Endodermal cell (in vitro differentiated cells): Measurements from ENCODE around the gene CHST2. TPM values are rescaled to one million over a fixed set of nuclear protein-coding genes. Genes with fewer than 3 reads are reported as not detected.

Experiments used
- DNase-seq: peaks from one replicate; pipeline ENCODE4 v3.0.0-alpha.2; 2017
- H3K27ac ChIP-seq: 2 replicates; pipeline ENCODE4 v1.5.1; 2013; ENCODE audit warnings: mild to moderate bottlenecking, low read depth, low read length, moderate library complexity
- H3K27me3 ChIP-seq: 2 replicates; pipeline ENCODE4 v1.6.1; 2013; ENCODE audit warnings: mild to moderate bottlenecking, low read length, moderate library complexity; ENCODE audit not compliant: insufficient read depth, control insufficient read depth, poor library complexity, severe bottlenecking
- H3K36me3 ChIP-seq: 2 replicates; pipeline ENCODE4 v1.7.0; 2013; ENCODE audit warnings: mild to moderate bottlenecking, low read length, moderate library complexity; ENCODE audit not compliant: control insufficient read depth, insufficient read depth
- H3K4me1 ChIP-seq: one replicate; pipeline ENCODE4 v1.7.0; 2013; ENCODE audit warnings: low read length; ENCODE audit not compliant: control insufficient read depth, insufficient read depth
- H3K4me3 ChIP-seq: 2 replicates; pipeline ENCODE4 v1.5.1; 2013; ENCODE audit warnings: mild to moderate bottlenecking, low read length, moderate library complexity
- H3K9ac ChIP-seq: 2 replicates; pipeline ENCODE4 v1.6.1; 2013; ENCODE audit warnings: mild to moderate bottlenecking, low read length, moderate library complexity; ENCODE audit not compliant: poor library complexity, severe bottlenecking; ENCODE audit errors: extremely low read depth
- H3K9me3 ChIP-seq: 2 replicates; pipeline ENCODE4 v1.6.1; 2013; ENCODE audit warnings: mild to moderate bottlenecking, low read length, moderate library complexity; ENCODE audit not compliant: control insufficient read depth
- H3K27ac Mint-ChIP-seq: 2 replicates; pipeline ENCODE4 v1.8.0; 2020; ENCODE audit warnings: mixed read lengths
- H3K27me3 Mint-ChIP-seq: 2 replicates; pipeline ENCODE4 v1.8.0; 2021; ENCODE audit warnings: mild to moderate bottlenecking, mixed read lengths; ENCODE audit not compliant: insufficient read depth
- H3K36me3 Mint-ChIP-seq: 2 replicates; pipeline ENCODE4 v1.8.0; 2020; ENCODE audit warnings: low read depth, mixed read lengths
- H3K4me1 Mint-ChIP-seq: 2 replicates; pipeline ENCODE4 v1.8.0; 2020; ENCODE audit warnings: mixed read lengths
- H3K4me3 Mint-ChIP-seq: 2 replicates; pipeline ENCODE4 v1.8.0; 2020; ENCODE audit warnings: mild to moderate bottlenecking, moderate library complexity, mixed read lengths
- H3K9me3 Mint-ChIP-seq: 2 replicates; pipeline ENCODE4 v1.8.0; 2020; ENCODE audit warnings: mild to moderate bottlenecking, mixed read lengths
- CTCF ChIP-seq: fragments of 200-600 bp; sonication (generic); conservative IDR thresholded peaks from 2 replicates; pipeline ENCODE4 v1.5.0; 2021; ENCODE audit warnings: antibody characterized with exemption, mild to moderate bottlenecking
- WGBS, 2 experiments: methylation state at CpG; one replicate each; pipeline versions ENCODE4 v1.1.5 to v1.1.7; 2013; ENCODE audit warnings: missing lambda C conversion rate in 2 of 2, mixed read lengths in 1 of 2; ENCODE audit not compliant: insufficient coverage in 1 of 2, insufficient read length in 1 of 2; 5-methylcytosine and 5-hydroxymethylcytosine counted together
- total RNA-seq, 2 donors: library from RNA; stranded (reverse); fragmentation: NEBNext Ultra II Directional in 1 of 2; extraction: Animal tissue kit (Norgen Biotek cat#: 25700) in 1 of 2; gene quantifications; 2 replicates in 1 of 2; 3 replicates in 1 of 2; pipeline ENCODE4 v1.2.1, GENCODE V29; 2021

CHST2 gene
- total RNA-seq, 2 donors from 2014 or later = 3.4 to 7.2 TPM

- no peak overlapping the region for H3K27ac Mint-ChIP-seq
- H3K27ac ChIP-seq = no peak overlapping the region
- WGBS, 2 experiments = 92 to 95% methylated on average over 4 to 5 of the region's 5 CpGs
Measured at GRCh38 chr3:143172062-143172794, 52.7 kb downstream of the CHST2 start.

GRCh38 chr3:143172795-143173145 lies 53.2 kb downstream of the CHST2 start:
- peaks cover 3% of the 10 kb centered on the region for H3K27me3 Mint-ChIP-seq
- Histone ChIP-seq H3K36me3 (no peaks in the 10 kb centered on the region), H3K27me3 (no peaks in the 10 kb centered on the region), H3K4me1 (no peaks in the 10 kb centered on the region), H3K9ac (no peak overlapping the region), H3K27ac (no peak overlapping the region), H3K4me3 (no peak overlapping the region), H3K9me3 (peaks cover 12% of the 10 kb centered on the region)
- H3K4me3 Mint-ChIP-seq = no peak overlapping the region
- WGBS, 2 experiments = 84 to 100% methylated on average over 1 to 2 of the region's 2 CpGs
- TF ChIP-seq CTCF = no peak
- H3K36me3 Mint-ChIP-seq = no peaks in the 10 kb centered on the region
- DNase-seq = no peak
- peaks cover 19% of the 10 kb centered on the region for H3K9me3 Mint-ChIP-seq
- H3K4me1 Mint-ChIP-seq = no peaks in the 10 kb centered on the region
- no peak overlapping the region for H3K27ac Mint-ChIP-seq

More at GRCh38 chr3:143172062-143172794, 52.7 kb downstream of the CHST2 start:
- Histone ChIP-seq H3K36me3 (no peaks in the 10 kb centered on the region), H3K4me1 (no peaks in the 10 kb centered on the region), H3K4me3 (no peak overlapping the region), H3K27me3 (no peaks in the 10 kb centered on the region), H3K9ac (no peak overlapping the region), H3K9me3 (peaks cover 12% of the 10 kb centered on the region)
- Mint-ChIP-seq H3K9me3 (peaks cover 19% of the 10 kb centered on the region), H3K4me1 (no peaks in the 10 kb centered on the region), H3K36me3 (no peaks in the 10 kb centered on the region), H3K27me3 (peaks cover 2% of the 10 kb centered on the region), H3K4me3 (no peak overlapping the region)
- no peak for TF ChIP-seq CTCF
- no peak for DNase-seq

- no peak for DNase-seq
- H3K9ac ChIP-seq = no peak overlapping the region
- H3K36me3 Mint-ChIP-seq = no peaks in the 10 kb centered on the region
- no peaks in the 10 kb centered on the region for H3K4me1 Mint-ChIP-seq
- no peak overlapping the region for H3K4me3 ChIP-seq
- no peak for TF ChIP-seq CTCF
- peaks cover 3% of the 10 kb centered on the region for H3K27me3 Mint-ChIP-seq
- no peaks in the 10 kb centered on the region for H3K27me3 ChIP-seq
- H3K36me3 ChIP-seq = no peaks in the 10 kb centered on the region
- H3K9me3 Mint-ChIP-seq = peaks cover 19% of the 10 kb centered on the region
- H3K27ac Mint-ChIP-seq = no peak overlapping the region
- H3K27ac ChIP-seq = no peak overlapping the region
- no peaks in the 10 kb centered on the region for H3K4me1 ChIP-seq
- no peak overlapping the region for H3K4me3 Mint-ChIP-seq
- WGBS, 2 experiments = 86 to 87% methylated on average over 1 of the region's 1 CpG
- H3K9me3 ChIP-seq = peaks cover 12% of the 10 kb centered on the region
Measured at GRCh38 chr3:143173242-143173641, 53.7 kb downstream of the CHST2 start.

Other genes with a start within 250 kb of the CHST2 start
- 10 to 100 TPM; 17.0 to 18.0 TPM for gene PCOLCE2, start 230.7 kb upstream of the CHST2 start, total RNA-seq
- 10 to 100 TPM in 1 of 2 donors, 1 to 10 TPM in 1; 4.2 to 11.1 TPM for gene PAQR9, start 156.1 kb upstream of the CHST2 start, total RNA-seq
- 100 to 1,000 TPM; 139 to 160 TPM for gene U2SURP, start 118.2 kb upstream of the CHST2 start, total RNA-seq